ENCODE results near the gene GPR155. TPM values are rescaled to one million over a fixed set of nuclear protein-coding genes. Genes with fewer than 3 reads are reported as not detected.
"Not testable (repeated sequence)": the region's sequence is repeated elsewhere in the genome, so short reads cannot be mapped to it uniquely, and the experiment has no call there.

The GPR155 gene
- total and polyA plus RNA-seq, 2 donors (not counting 1 experiment from before 2014, with no cell fraction given), result 4.2 to 17.6 TPM

DNA sequence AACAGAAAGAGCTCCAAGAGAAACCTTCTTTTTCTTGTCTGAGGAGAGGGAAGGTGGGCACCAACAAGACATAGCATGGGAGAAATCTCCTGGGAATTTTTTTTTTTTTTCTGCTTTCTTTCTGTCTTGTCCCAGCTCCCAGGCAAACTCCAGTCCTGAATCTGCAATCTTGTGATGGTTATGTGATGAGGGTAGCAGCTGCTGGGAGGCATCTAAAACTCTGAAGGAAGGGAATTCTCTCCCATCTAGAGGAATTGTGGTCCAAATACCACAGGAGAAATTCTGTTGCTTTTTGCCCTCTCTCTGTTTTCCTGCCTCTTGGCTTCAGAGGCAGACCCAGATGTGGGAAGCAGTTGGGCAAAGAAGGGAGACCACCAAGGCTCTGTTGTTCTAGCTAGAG, 74.6 kb downstream of the GPR155 start:
- Histone ChIP-seq H3K79me2 (ENCODE audit: control insufficient read depth, insufficient read depth, low read length) (no peaks in the 10 kb centered on the region), H3K36me3 (replicated peaks in 1 of 2; ENCODE audit: control extremely low read depth in 1 of 2, control insufficient read depth in 1 of 2, extremely low read depth in 1 of 2, insufficient read depth in 2 of 2, low read length in 1 of 2) (peaks cover 0 to 11% of the 10 kb centered on the region in 2 experiments), H3K27me3 (replicated peaks in 1 of 4; ENCODE audit: control extremely low read depth in 1 of 4, control insufficient read depth in 3 of 4, insufficient read depth in 4 of 4, low read length in 3 of 4) (no peaks in the 10 kb centered on the region), H3K27ac (ENCODE audit: low read length in 2 of 2) (no peak overlapping the region), H3K9me3 (ENCODE audit: control extremely low read depth in 1 of 3, control insufficient read depth in 2 of 3, insufficient read depth in 1 of 3, low read length in 2 of 3) (no peaks in the 10 kb centered on the region), H3K4me1 (ENCODE audit: control insufficient read depth in 2 of 2, insufficient read depth in 2 of 2, low read length in 2 of 2) (peaks cover 0 to 3% of the 10 kb centered on the region in 2 donors), H3K9ac (ENCODE audit: low read length) (no peak overlapping the region), H3K4me3 (ENCODE audit: control extremely low read depth in 1 of 5, extremely low read depth in 1 of 5, insufficient read depth in 1 of 5, low read depth in 2 of 5, low read length in 4 of 5) (no peak overlapping the region), H2AFZ (ENCODE audit: insufficient read depth, low read depth, low read length, poor library complexity, severe bottlenecking) (no peak overlapping the region), H3K4me2 (replicated peaks; ENCODE audit: low read depth, low read length, poor library complexity, severe bottlenecking) (no peak overlapping the region), H4K20me1 (ENCODE audit: control insufficient read depth, insufficient read depth, low read length, poor library complexity, severe bottlenecking) (no peaks in the 10 kb centered on the region)
- CTCF ChIA-PET, result interaction anchor here (1.2 kb wide), 1 partner anchor 288 kb away, joined by 3 read pairs; no protein-coding TSS in a partner anchor
- Mint-ChIP-seq H3K27ac (no peak overlapping the region), H3K9me3 (ENCODE audit: insufficient read depth) (no peaks in the 10 kb centered on the region), H3K4me1 (no peaks in the 10 kb centered on the region), H3K4me3 (no peak overlapping the region), H3K27me3 (no peaks in the 10 kb centered on the region)
- TF ChIP-seq CTCF (IDR thresholded peaks at IDR 0.05) (no peak), EZH2 (IDR thresholded peaks at IDR 0.05; ENCODE audit: borderline replicate concordance, insufficient read depth, low read depth, low read length, poor library complexity, severe bottlenecking) (no peak)
- DNase-seq, result no peak
- ATAC-seq (ENCODE audit: low read depth), result no peak
- intact Hi-C loops (cut with micrococcal nuclease), result no loop called here
- POLR2A ChIA-PET, result no interaction called here

- CTCF ChIA-PET; H3K4me1 ChIP-seq (ENCODE audit: control insufficient read depth in 2 of 2, insufficient read depth in 2 of 2, low read length in 2 of 2); H3K79me2 ChIP-seq (ENCODE audit: control insufficient read depth, insufficient read depth, low read length); DNase-seq; H3K9me3 ChIP-seq (ENCODE audit: control extremely low read depth in 1 of 3, control insufficient read depth in 2 of 3, insufficient read depth in 1 of 3, low read length in 2 of 3); POLR2A ChIA-PET; H3K27me3 Mint-ChIP-seq; H3K9ac ChIP-seq (ENCODE audit: low read length); H3K27ac Mint-ChIP-seq; H4K20me1 ChIP-seq (ENCODE audit: control insufficient read depth, insufficient read depth, low read length, poor library complexity, severe bottlenecking); H3K9me3 Mint-ChIP-seq (ENCODE audit: insufficient read depth); H3K4me1 Mint-ChIP-seq; intact Hi-C loops (cut with micrococcal nuclease); ATAC-seq (ENCODE audit: low read depth); H2AFZ ChIP-seq (ENCODE audit: insufficient read depth, low read depth, low read length, poor library complexity, severe bottlenecking); H3K4me2 ChIP-seq (replicated peaks; ENCODE audit: low read depth, low read length, poor library complexity, severe bottlenecking); H3K4me3 ChIP-seq (ENCODE audit: control extremely low read depth in 1 of 5, extremely low read depth in 1 of 5, insufficient read depth in 1 of 5, low read depth in 2 of 5, low read length in 4 of 5); H3K27ac ChIP-seq (ENCODE audit: low read length in 2 of 2); H3K27me3 ChIP-seq (replicated peaks in 1 of 4; ENCODE audit: control extremely low read depth in 1 of 4, control insufficient read depth in 3 of 4, insufficient read depth in 4 of 4, low read length in 3 of 4): not testable (repeated sequence)
- no CpG with 5 or more reads among the region's 31 CpGs for WGBS (ENCODE audit: insufficient coverage)
- H3K36me3 ChIP-seq (replicated peaks in 1 of 2; ENCODE audit: control extremely low read depth in 1 of 2, control insufficient read depth in 1 of 2, extremely low read depth in 1 of 2, insufficient read depth in 2 of 2, low read length in 1 of 2), result peaks cover 0 to 11% of the 10 kb centered on the region in 2 experiments
- peak overlapping the region; percentile 10 for H3K4me3 Mint-ChIP-seq
These were observed 76.8 kb downstream of the GPR155 start for GRCh38 chr2:174410039-174410438.

Measured in B cell (primary cell).